Activated CD4-positive, alpha-beta T cell treated with anti-CD3 and anti-CD28 coated beads, Interleukin-2, amount 50 U/mL, for 4 hours (primary cell): ENCODE measurements around the gene PLCB1.

Experiments
- DNase-seq, 2 experiments: peaks; one replicate each; pipeline ENCODE4 v3.0.0-alpha.2; 2020

The PLCB1 gene

GRCh38 chr20:8248051-8248450 is 116.0 kb downstream of the PLCB1 start:
- DNase-seq, result no peak

- DNase-seq, result no peak
Measured at GRCh38 chr20:8249634-8250033, 117.6 kb downstream of the PLCB1 start.

- DNase-seq, result no peak
Measured at GRCh38 chr20:8250539-8251200, 118.6 kb downstream of the PLCB1 start.

- DNase-seq, result no peak
Measured at GRCh38 chr20:8251201-8251575, 119.1 kb downstream of the PLCB1 start.

GRCh38 chr20:8254911-8255582 is 123.0 kb downstream of the PLCB1 start:
- DNase-seq, result no peak

- no peak for DNase-seq
Measured at GRCh38 chr20:8255945-8256632, 124.0 kb downstream of the PLCB1 start.

- no peak for DNase-seq
Measured at GRCh38 chr20:8260837-8261251, 128.8 kb downstream of the PLCB1 start.

GRCh38 chr20:8262721-8263120 is 130.7 kb downstream of the PLCB1 start:
- no peak for DNase-seq

- no peak for DNase-seq
Measured at GRCh38 chr20:8265588-8265987, 133.5 kb downstream of the PLCB1 start.

- DNase-seq, result no peak
Measured at GRCh38 chr20:8267009-8267408, 134.9 kb downstream of the PLCB1 start.

- DNase-seq, result no peak
Measured at GRCh38 chr20:8271727-8272126, 139.7 kb downstream of the PLCB1 start.

- DNase-seq, result no peak
Measured at GRCh38 chr20:8272766-8273165, 140.7 kb downstream of the PLCB1 start.

- DNase-seq, result no peak
Measured at GRCh38 chr20:8284902-8285301, 152.8 kb downstream of the PLCB1 start.

- DNase-seq, result no peak
Measured at GRCh38 chr20:8287340-8287739, 155.3 kb downstream of the PLCB1 start.

- DNase-seq, result no peak
Measured at GRCh38 chr20:8291200-8291599, 159.1 kb downstream of the PLCB1 start.

GRCh38 chr20:8291873-8292272 is 159.8 kb downstream of the PLCB1 start:
- no peak for DNase-seq

- DNase-seq, result no peak
Measured at GRCh38 chr20:8292793-8293192, 160.7 kb downstream of the PLCB1 start.

- no peak for DNase-seq
Measured at GRCh38 chr20:8293750-8294149, 161.7 kb downstream of the PLCB1 start.

- DNase-seq, result no peak
Measured at GRCh38 chr20:8296536-8296935, 164.5 kb downstream of the PLCB1 start.

- no peak for DNase-seq
Measured at GRCh38 chr20:8298426-8299043, 166.5 kb downstream of the PLCB1 start.

- no peak for DNase-seq
Measured at GRCh38 chr20:8299921-8300320, 167.9 kb downstream of the PLCB1 start.

- DNase-seq, result no peak
Measured at GRCh38 chr20:8301655-8302054, 169.6 kb downstream of the PLCB1 start.

- no peak for DNase-seq
Measured at GRCh38 chr20:8303651-8304050, 171.6 kb downstream of the PLCB1 start.
